GM12878 (cell line): ENCODE measurements around the gene ITPR3. TPM values are rescaled to one million over a fixed set of nuclear protein-coding genes. Genes with fewer than 3 reads are reported as not detected.

Experiments
- ATAC-seq: fragments of 200-7000 bp; cut with Tn5 transposase; 3 replicates; pipeline ENCODE4 v1.9.1; 2020; ENCODE audit warnings: mild to moderate bottlenecking, moderate library complexity
- BruUV-seq: library from RNA; stranded (reverse); fragments of 400-500 nt; replicated peaks from 2 replicates; lab custom pipeline; 2021; lab: Mats Ljungman, UMichigan
- CTCF ChIA-PET: fragments of 300-600 bp; sonication (Branson Sonifier 250); formaldehyde crosslinking; extraction: SDS; loops from one replicate; lab custom pipeline; 2021; ENCODE audit warnings: inconsistent platforms; lab: Yijun Ruan, JAX
- POLR2A ChIA-PET: fragments of 350-600 bp; formaldehyde crosslinking; extraction: SDS; loops from one replicate; lab custom pipeline; 2021; ENCODE audit warnings: inconsistent platforms; lab: Charles Lee
- RAD21 ChIA-PET: fragments of 300-600 bp; sonication (Branson Sonifier 250); formaldehyde crosslinking; loops from one replicate; lab custom pipeline; 2023; ENCODE audit warnings: antibody characterized with exemption; ENCODE audit not compliant: unreplicated experiment; lab: Charles Lee
- SMC1A ChIA-PET: fragments of 300-600 bp; sonication (Branson Sonifier 250); formaldehyde crosslinking; loops from one replicate; lab custom pipeline; 2023; ENCODE audit not compliant: unreplicated experiment, uncharacterized antibody; lab: Charles Lee
- DNase-seq: peaks from one replicate; pipeline ENCODE4 v3.0.0-alpha.2; 2011; ENCODE audit warnings: low read depth, low spot score
- FAIRE-seq: peaks from 3 replicates; lab custom pipeline; 2011; peaks lifted over from hg19 to GRCh38; lab: Jason Lieb, UNC
- H2AFZ ChIP-seq: 2 replicates; pipeline ENCODE4 v1.6.0; 2011; ENCODE audit warnings: low read depth, low read length, control low read depth; ENCODE audit not compliant: control insufficient read depth
- H3K27ac ChIP-seq: 2 replicates; pipeline ENCODE4 v1.5.1; 2011; ENCODE audit warnings: control low read depth; ENCODE audit not compliant: control insufficient read depth, insufficient read depth
- H3K27me3 ChIP-seq, 2 experiments: replicated peaks in 1 of 2; 2 replicates each; pipeline versions ENCODE4 v1.6.0 to v1.6.1; 2011; ENCODE audit warnings: low read length in 1 of 2; ENCODE audit not compliant: control insufficient read depth in 2 of 2, insufficient read depth in 2 of 2
- H3K36me3 ChIP-seq, 2 experiments: 2 replicates each; pipeline ENCODE4 v1.5.1; 2011; ENCODE audit warnings: low read length in 1 of 2; ENCODE audit not compliant: control insufficient read depth in 2 of 2, insufficient read depth in 2 of 2
- H3K4me1 ChIP-seq: 2 replicates; pipeline ENCODE4 v1.6.1; 2011; ENCODE audit warnings: mild to moderate bottlenecking, low read length, moderate library complexity, mixed read lengths; ENCODE audit not compliant: control insufficient read depth, insufficient read depth
- H3K4me2 ChIP-seq: 2 replicates; pipeline ENCODE4 v1.6.0; 2011; ENCODE audit warnings: control low read depth; ENCODE audit not compliant: control insufficient read depth, insufficient read depth
- H3K4me3 ChIP-seq: fragments of 200-600 bp; sonication (generic); 2 replicates; pipeline ENCODE4 v1.5.1; 2016
- H3K79me2 ChIP-seq: 2 replicates; pipeline ENCODE4 v1.6.0; 2011; ENCODE audit warnings: low read length; ENCODE audit not compliant: control insufficient read depth, insufficient read depth
- H3K9ac ChIP-seq: 2 replicates; pipeline ENCODE4 v1.8.0; 2011; ENCODE audit warnings: low read length, control low read depth, mixed read lengths; ENCODE audit not compliant: control insufficient read depth, insufficient read depth
- H3K9me3 ChIP-seq: replicated peaks from 3 replicates; pipeline ENCODE4 v1.5.1; 2011; ENCODE audit warnings: mild to moderate bottlenecking, low read length; ENCODE audit not compliant: control insufficient read depth, insufficient read depth
- H4K20me1 ChIP-seq: 2 replicates; pipeline ENCODE4 v1.6.0; 2011; ENCODE audit not compliant: control insufficient read depth, insufficient read depth
- GABPA ChIP-seq: IDR thresholded peaks from 2 replicates; pipeline ENCODE4 v1.6.1; 2014; ENCODE audit warnings: antibody characterized with exemption, low read depth, mild to moderate bottlenecking, inconsistent platforms
- HDAC6 ChIP-seq: fragments of 200-600 bp; sonication (generic); IDR thresholded peaks from one replicate; pipeline ENCODE4 v1.8.0; 2017; ENCODE audit warnings: antibody characterized with exemption; ENCODE audit not compliant: unreplicated experiment
- HDGF ChIP-seq: fragments of 450-650 bp; IDR thresholded peaks from 2 replicates; pipeline ENCODE4 v1.6.1; 2016; ENCODE audit warnings: antibody characterized with exemption
- IRF4 ChIP-seq: IDR thresholded peaks from 2 replicates; pipeline ENCODE4 v1.6.1; 2011; ENCODE audit warnings: low read depth, low read length
- NFXL1 ChIP-seq: fragments of 450-650 bp; IDR thresholded peaks from 2 replicates; pipeline ENCODE4 v1.6.1; 2017; ENCODE audit warnings: antibody characterized with exemption, mild to moderate bottlenecking, borderline replicate concordance
- NFYA ChIP-seq: IDR thresholded peaks from 2 replicates; pipeline ENCODE4 v1.6.1; 2011; ENCODE audit warnings: low read depth, mild to moderate bottlenecking, low read length, improper control_type of control experiment, borderline replicate concordance
- PAX5 ChIP-seq: IDR thresholded peaks from 2 replicates; pipeline ENCODE4 v1.6.1; 2011; ENCODE audit warnings: low read depth, low read length, borderline replicate concordance
- POU2F2 ChIP-seq: IDR thresholded peaks from 3 replicates; pipeline ENCODE4 v1.6.1; 2011; ENCODE audit warnings: low read depth, mild to moderate bottlenecking, low read length, borderline replicate concordance
- PRDM15 ChIP-seq: fragments of 450-650 bp; formaldehyde crosslinking; IDR thresholded peaks from 2 replicates; pipeline ENCODE4 v1.4.0; 2020; ENCODE audit warnings: mild to moderate bottlenecking, moderate library complexity
- RAD21 ChIP-seq: IDR thresholded peaks from 2 replicates; pipeline ENCODE4 v1.6.1; 2011; ENCODE audit warnings: mild to moderate bottlenecking, low read depth, low read length, moderate library complexity; ENCODE audit not compliant: insufficient read depth
- SREBF1 ChIP-seq: IDR thresholded peaks from 2 replicates; pipeline ENCODE4 v1.6.1; 2012; ENCODE audit warnings: mild to moderate bottlenecking, low read length
- ZBTB11 ChIP-seq: fragments of 450-650 bp; formaldehyde crosslinking; IDR thresholded peaks from 2 replicates; pipeline ENCODE4 v1.5.0; 2022; ENCODE audit warnings: mild to moderate bottlenecking, missing genetic modification characterization
- ZBTB40 ChIP-seq: fragments of 450-650 bp; IDR thresholded peaks from 2 replicates; pipeline ENCODE4 v1.6.1; 2016; ENCODE audit warnings: mild to moderate bottlenecking, moderate library complexity, borderline replicate concordance
- WGBS: methylation state at CpG from one replicate; pipeline ENCODE4 v1.1.6; 2016; ENCODE audit warnings: low lambda C conversion rate; ENCODE audit not compliant: insufficient replicate concordance, insufficient coverage; ENCODE audit errors: missing lambda C conversion rate; 5-methylcytosine and 5-hydroxymethylcytosine counted together
- in situ Hi-C: fragments of 300-500 bp; cut with MboI; formaldehyde crosslinking; loops from 9 replicates; pipeline ENCODE4 v1.14.3; 2018; ENCODE audit warnings: mixed read lengths
- intact Hi-C: fragments of 100-400 bp; cut with micrococcal nuclease; formaldehyde crosslinking; loops from one replicate; pipeline ENCODE4 v1.14.2; 2022; ENCODE audit not compliant: unreplicated experiment
- polyA plus RNA-seq, 11 experiments: library from polyadenylated mRNA; depleted of rRNA in 4 of 11; unstranded in 6 of 11; stranded (reverse) in 5 of 11; fragments of >200 nt; fragmentation: Nextera tagmentation in 4 of 11; fragmentation: Illumina TruSeq in 1 of 11; extraction: Ambion mirVana in 4 of 11; extraction: Trizol in 1 of 11; gene quantifications; 1 replicate in 1 of 11; 2 replicates in 10 of 11; pipeline versions ENCODE4 v1.2.1 to v1.2.3, GENCODE V29; 2011 to 2016; ENCODE audit warnings: inconsistent platforms in 2 of 11, missing spikeins in 2 of 11, low read depth in 1 of 11
- total RNA-seq, 4 experiments: library from RNA; depleted of rRNA in 3 of 4; stranded (reverse); fragments of >200 nt in 3 of 4; fragmentation: Illumina TruSeq in 1 of 4; extraction: Trizol in 1 of 4; gene quantifications; 2 replicates each; pipeline versions ENCODE4 v1.2.1 to v1.2.3, GENCODE V29; 2013 to 2021

Gene ITPR3
- total and polyA plus RNA-seq, 10 of the 15 experiments (the other 5 are each of a cell fraction or from before 2014, with no cell fraction given): 0.32 to 34.0 (median 11.9) TPM

GRCh38 chr6:33675968-33676367, 54.8 kb downstream of the ITPR3 start:
- Histone ChIP-seq H3K9me3 (no peaks in the 10 kb centered on the region), H2AFZ (no peak overlapping the region), H3K27me3 (no peaks in the 10 kb centered on the region), H3K4me3 (no peak overlapping the region), H3K27ac (no peak overlapping the region), H3K4me2 (no peak overlapping the region), H3K36me3 (peaks cover 13 to 24% of the 10 kb centered on the region in 2 experiments; a peak in 3 of 4 replicates), H3K79me2 (no peaks in the 10 kb centered on the region), H4K20me1 (no peaks in the 10 kb centered on the region), H3K4me1 (no peaks in the 10 kb centered on the region), H3K9ac (no peak overlapping the region)
- 91% methylated on average over 7 of the region's 7 CpGs for WGBS
- ChIA-PET RAD21 (no interaction called here), POLR2A (no interaction called here), SMC1A (no interaction called here), CTCF (no interaction called here)
- FAIRE-seq: no peak
- BruUV-seq: no TSS peak
- in situ Hi-C loops (no loop called here), intact Hi-C loops (no loop called here)
- no peak for DNase-seq
- no peak for ATAC-seq
- no peak for TF ChIP-seq RAD21
- no peak for TF ChIP-seq ZBTB11 (CRISPR knock-in tag)
- TF ChIP-seq GABPA: no peak
- TF ChIP-seq PAX5: no peak
- TF ChIP-seq HDGF: no peak
- no peak for TF ChIP-seq PRDM15 (CRISPR knock-in tag)
- TF ChIP-seq SREBF1: no peak
- TF ChIP-seq NFXL1: no peak
- no peak for TF ChIP-seq HDAC6
- no peak for TF ChIP-seq POU2F2
- no peak for TF ChIP-seq ZBTB40
- no peak for TF ChIP-seq IRF4
- no peak for TF ChIP-seq NFYA
